ENCODE results near the gene E2F8. TPM values are rescaled to one million over a fixed set of nuclear protein-coding genes. Genes with fewer than 3 reads are reported as not detected.

E2F8 gene
- total and polyA plus RNA-seq, 2 donors (not counting 1 experiment from before 2014, with no cell fraction given): 0.17 to 0.94 TPM

DNA sequence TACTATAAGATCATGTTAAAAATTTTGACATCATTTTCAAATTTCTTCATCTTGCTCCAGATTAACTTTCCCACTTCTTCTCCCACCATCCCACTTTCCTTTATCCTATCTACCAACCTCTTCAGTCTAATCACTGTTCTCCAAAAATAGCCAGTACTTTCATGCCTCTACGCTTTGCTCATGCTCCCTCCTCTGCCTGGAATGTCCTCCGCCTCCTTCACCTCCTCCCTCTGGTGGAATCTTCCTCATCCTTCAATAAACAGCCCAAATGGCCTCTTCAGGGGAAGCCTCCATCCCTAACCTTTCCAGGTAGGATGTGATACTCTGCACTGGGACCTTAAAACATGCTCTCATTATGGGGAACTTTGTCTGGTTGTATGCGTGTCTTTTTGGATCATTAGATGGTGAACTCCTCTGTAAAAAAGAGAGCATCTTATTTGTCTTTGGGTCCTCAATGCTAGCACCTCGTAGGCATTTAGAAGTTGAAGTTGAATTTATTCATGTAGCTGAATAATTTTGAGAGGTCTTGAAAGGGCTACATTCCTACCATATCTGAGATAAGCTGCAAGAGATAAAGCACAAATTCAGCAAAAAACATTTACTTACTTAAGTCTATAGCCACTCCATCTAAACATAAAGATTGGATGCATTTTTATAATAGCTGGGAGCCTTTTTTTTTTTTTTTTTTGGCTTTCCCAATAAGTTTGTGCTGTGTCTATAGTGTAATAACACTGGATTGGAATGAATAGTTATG lies 31.0 kb downstream of the E2F8 start:
- Histone ChIP-seq H3K36me3 (ENCODE audit: control insufficient read depth, insufficient read depth, low read length) (no peaks in the 10 kb centered on the region), H3K9ac (ENCODE audit: insufficient read depth, low read length) (no peak overlapping the region), H2AFZ (ENCODE audit: low read length) (no peak overlapping the region), H3K27me3 (ENCODE audit: control insufficient read depth, insufficient read depth, low read length) (peaks cover 13% of the 10 kb centered on the region), H3K4me2 (ENCODE audit: extremely low read depth, insufficient read depth, low read length) (no peak overlapping the region), H3K79me2 (ENCODE audit: control insufficient read depth, insufficient read depth, low read length) (no peaks in the 10 kb centered on the region), H3K27ac (ENCODE audit: insufficient read depth, low read length) (no peak overlapping the region), H3K4me3 (replicated peaks in 1 of 4; ENCODE audit: control extremely low read depth in 1 of 4, insufficient read depth in 1 of 4, low read depth in 3 of 4, low read length in 4 of 4) (no peak overlapping the region), H3K9me3 (ENCODE audit: control insufficient read depth, insufficient read depth, low read depth, low read length) (no peaks in the 10 kb centered on the region), H3K4me1 (ENCODE audit: control insufficient read depth, extremely low read depth, insufficient read depth, low read length) (no peaks in the 10 kb centered on the region), H4K20me1 (ENCODE audit: control insufficient read depth, extremely low read depth, insufficient read depth, low read length) (no peaks in the 10 kb centered on the region)
- TF ChIP-seq EZH2 (IDR thresholded peaks at IDR 0.05; ENCODE audit: low read length, missing control alignments) (no peak), CTCF (conservative IDR thresholded peaks at IDR 0.05 in 1 of 2, IDR thresholded peaks at IDR 0.05 in 1 of 2; ENCODE audit: low read depth in 1 of 2, low read length in 2 of 2) (no peak)
- DNase-seq (ENCODE audit: low read depth in 2 of 2): peak in 1 of 2 donors; percentile 39

- H3K4me3 ChIP-seq (replicated peaks in 1 of 4; ENCODE audit: control extremely low read depth in 1 of 4, insufficient read depth in 1 of 4, low read depth in 3 of 4, low read length in 4 of 4): no peak overlapping the region
- no peak overlapping the region for H3K27ac ChIP-seq (ENCODE audit: insufficient read depth, low read length)
- no peaks in the 10 kb centered on the region for H3K36me3 ChIP-seq (ENCODE audit: control insufficient read depth, insufficient read depth, low read length)
- H3K9me3 ChIP-seq (ENCODE audit: control insufficient read depth, insufficient read depth, low read depth, low read length): no peaks in the 10 kb centered on the region
- H3K27me3 ChIP-seq (ENCODE audit: control insufficient read depth, insufficient read depth, low read length): peaks cover 13% of the 10 kb centered on the region
- H4K20me1 ChIP-seq (ENCODE audit: control insufficient read depth, extremely low read depth, insufficient read depth, low read length): no peaks in the 10 kb centered on the region
- no peak for TF ChIP-seq EZH2 (IDR thresholded peaks at IDR 0.05; ENCODE audit: low read length, missing control alignments)
- TF ChIP-seq CTCF (conservative IDR thresholded peaks at IDR 0.05 in 1 of 2, IDR thresholded peaks at IDR 0.05 in 1 of 2; ENCODE audit: low read depth in 1 of 2, low read length in 2 of 2): no peak
- no peak for DNase-seq (ENCODE audit: low read depth in 2 of 2)
- H3K79me2 ChIP-seq (ENCODE audit: control insufficient read depth, insufficient read depth, low read length): no peaks in the 10 kb centered on the region
- H3K9ac ChIP-seq (ENCODE audit: insufficient read depth, low read length): no peak overlapping the region
- H3K4me2 ChIP-seq (ENCODE audit: extremely low read depth, insufficient read depth, low read length): no peak overlapping the region
- H3K4me1 ChIP-seq (ENCODE audit: control insufficient read depth, extremely low read depth, insufficient read depth, low read length): no peaks in the 10 kb centered on the region
- H2AFZ ChIP-seq (ENCODE audit: low read length): no peak overlapping the region
These were observed 31.7 kb downstream of the E2F8 start for GRCh38 chr11:19208959-19209546.

GRCh38 chr11:19208181-19208580 lies 32.6 kb downstream of the E2F8 start:
- Histone ChIP-seq H3K27me3 (ENCODE audit: control insufficient read depth, insufficient read depth, low read length) (peaks cover 10% of the 10 kb centered on the region), H3K36me3 (ENCODE audit: control insufficient read depth, insufficient read depth, low read length) (no peaks in the 10 kb centered on the region), H3K9me3 (ENCODE audit: control insufficient read depth, insufficient read depth, low read depth, low read length) (no peaks in the 10 kb centered on the region), H2AFZ (ENCODE audit: low read length) (no peak overlapping the region), H3K4me1 (ENCODE audit: control insufficient read depth, extremely low read depth, insufficient read depth, low read length) (no peaks in the 10 kb centered on the region), H4K20me1 (ENCODE audit: control insufficient read depth, extremely low read depth, insufficient read depth, low read length) (no peaks in the 10 kb centered on the region), H3K4me2 (ENCODE audit: extremely low read depth, insufficient read depth, low read length) (no peak overlapping the region), H3K79me2 (ENCODE audit: control insufficient read depth, insufficient read depth, low read length) (no peaks in the 10 kb centered on the region), H3K4me3 (replicated peaks in 1 of 4; ENCODE audit: control extremely low read depth in 1 of 4, insufficient read depth in 1 of 4, low read depth in 3 of 4, low read length in 4 of 4) (no peak overlapping the region), H3K9ac (ENCODE audit: insufficient read depth, low read length) (no peak overlapping the region), H3K27ac (ENCODE audit: insufficient read depth, low read length) (no peak overlapping the region)
- TF ChIP-seq EZH2 (IDR thresholded peaks at IDR 0.05; ENCODE audit: low read length, missing control alignments): no peak
- no peak for TF ChIP-seq CTCF (conservative IDR thresholded peaks at IDR 0.05 in 1 of 2, IDR thresholded peaks at IDR 0.05 in 1 of 2; ENCODE audit: low read depth in 1 of 2, low read length in 2 of 2)
- DNase-seq (ENCODE audit: low read depth in 2 of 2): no peak

Data from fibroblast of lung (primary cell).